Measurements from ENCODE around the gene ACTA2.

The ACTA2 gene

GRCh38 chr10:88918191-88918905, 34.2 kb downstream of the ACTA2 start:
- DNase-seq: no peak

GRCh38 chr10:88916986-88917385, 35.6 kb downstream of the ACTA2 start:
- no peak for DNase-seq

- no peak for DNase-seq
Measured at GRCh38 chr10:88916231-88916630, 36.3 kb downstream of the ACTA2 start.

- no peak for DNase-seq
Measured at GRCh38 chr10:88915781-88916180, 36.8 kb downstream of the ACTA2 start.

- no peak for DNase-seq
Measured at GRCh38 chr10:88913788-88914187, 38.8 kb downstream of the ACTA2 start.

- DNase-seq: no peak
Measured at GRCh38 chr10:88913127-88913526, 39.4 kb downstream of the ACTA2 start.

GRCh38 chr10:88911851-88912250, 40.7 kb downstream of the ACTA2 start:
- DNase-seq: no peak

GRCh38 chr10:88911116-88911515, 41.5 kb downstream of the ACTA2 start:
- DNase-seq: no peak

- no peak for DNase-seq
Measured at GRCh38 chr10:88908194-88908593, 44.4 kb downstream of the ACTA2 start.

GRCh38 chr10:88906921-88907320, 45.7 kb downstream of the ACTA2 start:
- no peak for DNase-seq

GRCh38 chr10:88903715-88904114, 48.9 kb downstream of the ACTA2 start:
- no peak for DNase-seq

GRCh38 chr10:88901984-88902789, 50.4 kb downstream of the ACTA2 start:
- DNase-seq: no peak

- DNase-seq: no peak
Measured at GRCh38 chr10:88901206-88901983, 51.2 kb downstream of the ACTA2 start.

GRCh38 chr10:88899886-88900285, 52.7 kb downstream of the ACTA2 start:
- DNase-seq: no peak

- no peak for DNase-seq
Measured at GRCh38 chr10:88898727-88899126, 53.8 kb downstream of the ACTA2 start.

GRCh38 chr10:88896994-88897853, 55.3 kb downstream of the ACTA2 start:
- DNase-seq: no peak

- no peak for DNase-seq
Measured at GRCh38 chr10:88896372-88896993, 56.1 kb downstream of the ACTA2 start.

GRCh38 chr10:88895250-88895649, 57.3 kb downstream of the ACTA2 start:
- no peak for DNase-seq

- DNase-seq: no peak
Measured at GRCh38 chr10:88893611-88894010, 59.0 kb downstream of the ACTA2 start.

- no peak for DNase-seq
Measured at GRCh38 chr10:88892222-88892967, 60.2 kb downstream of the ACTA2 start.

GRCh38 chr10:88890681-88891381, 61.7 kb downstream of the ACTA2 start:
- DNase-seq: no peak

Data from hematopoietic multipotent progenitor cell treated with erythropoietin and hydrocortisone succinate and interleukin-3 and kit ligand, for 8 days (in vitro differentiated cells).